HL-60 (cell line): ENCODE measurements around the gene GLIPR1L2.
"Not testable (repeated sequence)": the region's sequence is repeated elsewhere in the genome, so short reads cannot be mapped to it uniquely, and the experiment has no call there.

ENCODE experiments used
- DNase-seq, 2 experiments: peaks; one replicate each; pipeline ENCODE4 v3.0.0-alpha.2; 2010 to 2020; ENCODE audit warnings: low read depth in 1 of 2, low spot score in 1 of 2
- H3K27ac ChIP-seq: fragments of 250-450 bp; sonication (Bioruptor Pico); replicated peaks from 2 replicates; pipeline ENCODE4 v1.5.1; 2020; ENCODE audit warnings: mild to moderate bottlenecking, moderate library complexity
- H3K27me3 ChIP-seq: fragments of 250-450 bp; sonication (Bioruptor Pico); 2 replicates; pipeline ENCODE4 v1.5.1; 2021; ENCODE audit warnings: mild to moderate bottlenecking, moderate library complexity; ENCODE audit not compliant: insufficient read depth, poor library complexity, severe bottlenecking
- H3K4me3 ChIP-seq: replicated peaks from 2 replicates; pipeline ENCODE4 v1.5.1; 2011; ENCODE audit warnings: mild to moderate bottlenecking, control low read depth, low read length; ENCODE audit not compliant: insufficient read depth
- GABPA ChIP-seq: IDR thresholded peaks from 2 replicates; pipeline ENCODE4 v1.6.1; 2012; ENCODE audit warnings: low read depth
- POLR2AphosphoS5 ChIP-seq: IDR thresholded peaks from 2 replicates; pipeline ENCODE4 v1.6.1; 2012; ENCODE audit warnings: low read depth
- SPI1 ChIP-seq: IDR thresholded peaks from 2 replicates; pipeline ENCODE4 v1.6.1; 2012; ENCODE audit warnings: low read depth, mild to moderate bottlenecking, borderline replicate concordance
- TF ChIP-seq, protein P1 (sequence below): IDR thresholded peaks from 2 replicates; pipeline ENCODE4 v1.6.1; 2012; ENCODE audit warnings: low read depth; ENCODE audit not compliant: insufficient replicate concordance
- TF ChIP-seq, protein P2 (sequence below): IDR thresholded peaks from one replicate; pipeline ENCODE4 v1.5.1; 2011; ENCODE audit warnings: low read length, control low read depth, inconsistent platforms; ENCODE audit not compliant: insufficient read depth

The GLIPR1L2 gene

GRCh38 chr12:75457191-75457590 is 66.3 kb downstream of the GLIPR1L2 start:
- H3K27ac ChIP-seq: 0 out of 2 replicates have a peak overlapping the region, but pooled peaks have one; percentile 6
- TF ChIP-seq, protein P1, sequence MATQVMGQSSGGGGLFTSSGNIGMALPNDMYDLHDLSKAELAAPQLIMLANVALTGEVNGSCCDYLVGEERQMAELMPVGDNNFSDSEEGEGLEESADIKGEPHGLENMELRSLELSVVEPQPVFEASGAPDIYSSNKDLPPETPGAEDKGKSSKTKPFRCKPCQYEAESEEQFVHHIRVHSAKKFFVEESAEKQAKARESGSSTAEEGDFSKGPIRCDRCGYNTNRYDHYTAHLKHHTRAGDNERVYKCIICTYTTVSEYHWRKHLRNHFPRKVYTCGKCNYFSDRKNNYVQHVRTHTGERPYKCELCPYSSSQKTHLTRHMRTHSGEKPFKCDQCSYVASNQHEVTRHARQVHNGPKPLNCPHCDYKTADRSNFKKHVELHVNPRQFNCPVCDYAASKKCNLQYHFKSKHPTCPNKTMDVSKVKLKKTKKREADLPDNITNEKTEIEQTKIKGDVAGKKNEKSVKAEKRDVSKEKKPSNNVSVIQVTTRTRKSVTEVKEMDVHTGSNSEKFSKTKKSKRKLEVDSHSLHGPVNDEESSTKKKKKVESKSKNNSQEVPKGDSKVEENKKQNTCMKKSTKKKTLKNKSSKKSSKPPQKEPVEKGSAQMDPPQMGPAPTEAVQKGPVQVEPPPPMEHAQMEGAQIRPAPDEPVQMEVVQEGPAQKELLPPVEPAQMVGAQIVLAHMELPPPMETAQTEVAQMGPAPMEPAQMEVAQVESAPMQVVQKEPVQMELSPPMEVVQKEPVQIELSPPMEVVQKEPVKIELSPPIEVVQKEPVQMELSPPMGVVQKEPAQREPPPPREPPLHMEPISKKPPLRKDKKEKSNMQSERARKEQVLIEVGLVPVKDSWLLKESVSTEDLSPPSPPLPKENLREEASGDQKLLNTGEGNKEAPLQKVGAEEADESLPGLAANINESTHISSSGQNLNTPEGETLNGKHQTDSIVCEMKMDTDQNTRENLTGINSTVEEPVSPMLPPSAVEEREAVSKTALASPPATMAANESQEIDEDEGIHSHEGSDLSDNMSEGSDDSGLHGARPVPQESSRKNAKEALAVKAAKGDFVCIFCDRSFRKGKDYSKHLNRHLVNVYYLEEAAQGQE: no peak
- TF ChIP-seq, protein P2, sequence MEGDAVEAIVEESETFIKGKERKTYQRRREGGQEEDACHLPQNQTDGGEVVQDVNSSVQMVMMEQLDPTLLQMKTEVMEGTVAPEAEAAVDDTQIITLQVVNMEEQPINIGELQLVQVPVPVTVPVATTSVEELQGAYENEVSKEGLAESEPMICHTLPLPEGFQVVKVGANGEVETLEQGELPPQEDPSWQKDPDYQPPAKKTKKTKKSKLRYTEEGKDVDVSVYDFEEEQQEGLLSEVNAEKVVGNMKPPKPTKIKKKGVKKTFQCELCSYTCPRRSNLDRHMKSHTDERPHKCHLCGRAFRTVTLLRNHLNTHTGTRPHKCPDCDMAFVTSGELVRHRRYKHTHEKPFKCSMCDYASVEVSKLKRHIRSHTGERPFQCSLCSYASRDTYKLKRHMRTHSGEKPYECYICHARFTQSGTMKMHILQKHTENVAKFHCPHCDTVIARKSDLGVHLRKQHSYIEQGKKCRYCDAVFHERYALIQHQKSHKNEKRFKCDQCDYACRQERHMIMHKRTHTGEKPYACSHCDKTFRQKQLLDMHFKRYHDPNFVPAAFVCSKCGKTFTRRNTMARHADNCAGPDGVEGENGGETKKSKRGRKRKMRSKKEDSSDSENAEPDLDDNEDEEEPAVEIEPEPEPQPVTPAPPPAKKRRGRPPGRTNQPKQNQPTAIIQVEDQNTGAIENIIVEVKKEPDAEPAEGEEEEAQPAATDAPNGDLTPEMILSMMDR: no peak
- TF ChIP-seq POLR2AphosphoS5 (no peak), SPI1 (no peak), GABPA (no peak)
- H3K27me3 ChIP-seq: no peaks in the 10 kb centered on the region
- DNase-seq: no peak
- H3K4me3 ChIP-seq: no peak overlapping the region

DNA sequence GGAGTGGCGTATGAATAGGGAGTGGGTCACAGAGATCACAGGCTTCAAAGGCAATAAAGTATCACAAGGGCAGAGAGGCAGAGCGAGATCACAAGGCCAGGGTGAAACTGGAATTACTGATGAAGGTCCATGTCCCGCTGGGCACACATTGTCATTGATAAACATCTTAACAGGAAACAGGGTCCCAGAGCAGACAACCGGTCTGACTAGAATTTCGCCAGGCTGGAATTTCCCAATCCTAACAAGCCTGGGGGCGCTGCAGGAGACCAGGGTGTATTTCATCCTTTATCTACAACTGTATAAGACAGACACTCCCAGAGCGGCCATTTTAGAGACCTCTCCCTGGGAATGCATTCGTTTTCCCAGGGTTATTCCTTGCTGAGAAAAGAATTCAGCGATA is 67.0 kb downstream of the GLIPR1L2 start:
- not testable (repeated sequence) for H3K4me3 ChIP-seq, H3K27me3 ChIP-seq, H3K27ac ChIP-seq, DNase-seq

DNA sequence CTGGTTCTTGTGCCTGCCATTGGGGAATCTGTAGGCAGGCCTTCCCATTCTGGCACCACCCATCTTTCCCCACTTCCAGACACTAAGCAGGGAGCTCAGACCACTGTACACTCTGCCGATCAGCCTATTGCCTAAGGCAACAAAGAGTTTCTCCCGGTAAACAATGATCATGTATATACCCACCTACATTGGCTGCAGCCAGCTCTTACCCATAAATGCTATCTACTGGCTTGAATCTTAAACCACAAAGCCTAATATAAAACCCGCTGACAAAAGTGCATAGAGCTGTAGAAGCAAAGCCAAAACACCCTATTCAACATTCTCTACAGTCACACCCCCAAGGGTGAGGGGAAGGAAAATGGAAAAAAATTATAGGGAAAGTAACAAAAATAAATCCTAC is 68.9 kb downstream of the GLIPR1L2 start:
- DNase-seq: no peak
- Histone ChIP-seq H3K27ac (no peak overlapping the region), H3K4me3 (no peak overlapping the region), H3K27me3 (no peaks in the 10 kb centered on the region)
- TF ChIP-seq POLR2AphosphoS5 (no peak), GABPA (no peak), SPI1 (no peak)
- TF ChIP-seq, protein P2: no peak
- TF ChIP-seq, protein P1: no peak

DNA sequence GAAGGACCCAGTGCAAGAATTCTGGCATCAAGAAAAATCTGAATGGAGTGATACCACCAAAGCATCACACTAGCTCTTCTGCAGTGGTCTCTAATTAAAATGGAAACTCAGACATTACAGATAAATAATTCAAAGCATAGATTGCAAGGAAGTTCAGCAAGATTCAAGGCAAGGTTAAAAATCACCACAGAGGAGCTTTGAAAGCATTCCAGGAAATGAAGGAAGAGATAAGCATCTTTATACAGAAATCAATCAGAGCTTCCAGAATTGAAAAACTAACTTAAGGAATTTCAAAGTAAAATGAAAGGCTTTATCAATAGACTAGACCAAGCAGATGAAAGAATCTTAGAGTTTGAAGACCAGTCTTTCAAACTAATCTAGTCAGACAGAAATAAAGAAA is 69.3 kb downstream of the GLIPR1L2 start:
- Histone ChIP-seq H3K27me3 (no peaks in the 10 kb centered on the region), H3K4me3 (no peak overlapping the region), H3K27ac (no peak overlapping the region)
- TF ChIP-seq SPI1: no peak
- DNase-seq: no peak
